CD4-positive, alpha-beta T cell treated with Interleukin-21 for 1 hour (primary cell): ENCODE measurements around the gene TMEM167A.

Experiments used
- DNase-seq: peaks from one replicate; pipeline ENCODE4 v3.0.0-alpha.2; 2020

The TMEM167A gene

GRCh38 chr5:83034528-83035207 is 42.5 kb downstream of the TMEM167A start:
- no peak for DNase-seq

GRCh38 chr5:83034036-83034435 is 43.2 kb downstream of the TMEM167A start:
- DNase-seq: no peak

GRCh38 chr5:83031381-83031780 is 45.8 kb downstream of the TMEM167A start:
- no peak for DNase-seq

GRCh38 chr5:83029912-83030311 is 47.3 kb downstream of the TMEM167A start:
- no peak for DNase-seq

- DNase-seq: no peak
These were observed 50.1 kb downstream of the TMEM167A start for GRCh38 chr5:83026930-83027687.

GRCh38 chr5:83026516-83026915 is 50.7 kb downstream of the TMEM167A start:
- DNase-seq: no peak

GRCh38 chr5:83025690-83026478 is 51.3 kb downstream of the TMEM167A start:
- DNase-seq: no peak

- no peak for DNase-seq
These were observed 54.9 kb downstream of the TMEM167A start for GRCh38 chr5:83022334-83022733.

- DNase-seq: no peak
These were observed 61.5 kb downstream of the TMEM167A start for GRCh38 chr5:83015676-83016075.

GRCh38 chr5:83011985-83012384 is 65.2 kb downstream of the TMEM167A start:
- DNase-seq: peak; percentile 8

- no peak for DNase-seq
These were observed 67.8 kb downstream of the TMEM167A start for GRCh38 chr5:83009408-83009807.

- no peak for DNase-seq
These were observed 69.4 kb downstream of the TMEM167A start for GRCh38 chr5:83007755-83008154.

- DNase-seq: no peak
These were observed 70.4 kb downstream of the TMEM167A start for GRCh38 chr5:83006683-83007283.

- no peak for DNase-seq
These were observed 73.4 kb downstream of the TMEM167A start for GRCh38 chr5:83003791-83004190.
